GM12892 (cell line): ENCODE results near the gene GIPC2.

Source experiments
- POLR2A ChIP-seq: IDR thresholded peaks from 2 replicates; pipeline ENCODE4 v1.6.1; 2011; ENCODE audit warnings: low read depth, low read length, control low read depth
- POLR2AphosphoS5 ChIP-seq: IDR thresholded peaks from 2 replicates; pipeline ENCODE4 v1.6.1; 2011; ENCODE audit warnings: low read depth, low read length, control low read depth
- TAF1 ChIP-seq: IDR thresholded peaks from 2 replicates; pipeline ENCODE4 v1.6.1; 2011; ENCODE audit warnings: low read depth, mild to moderate bottlenecking, control low read depth, low read length, borderline replicate concordance

- TF ChIP-seq POLR2AphosphoS5 = no peak
- no peak for TF ChIP-seq POLR2A
- no peak for TF ChIP-seq TAF1
Observed at GRCh38 chr1:78060857-78061563, 15.2 kb downstream of the GIPC2 start.
